GM18511 (cell line): ENCODE results near the gene HNRNPA3.
A peak's percentile ranks its signal among the peaks of the same experiment; 100 is the strongest.
"Not testable (repeated sequence)": the region's sequence is repeated elsewhere in the genome, so short reads cannot be mapped to it uniquely, and the experiment has no call there.

Source experiments
- ATAC-seq: cut with Tn5 transposase; IDR thresholded peaks from one replicate; pipeline ENCODE4 v1.9.1; 2021; ENCODE audit warnings: mild to moderate bottlenecking, moderate library complexity; ENCODE audit not compliant: unreplicated experiment

Gene HNRNPA3

GRCh38 chr2:177212106-177212890 lies at the start of gene HNRNPA3:
TSS of gene HNRNPA3 (plus strand) at chr2:177212794. CDS start at chr2:177212800, 6 bp downstream.
- peak; percentile 88 for ATAC-seq

- no peak for ATAC-seq
Measured at GRCh38 chr2:177164131-177164530, 48.5 kb upstream of the HNRNPA3 start.

DNA sequence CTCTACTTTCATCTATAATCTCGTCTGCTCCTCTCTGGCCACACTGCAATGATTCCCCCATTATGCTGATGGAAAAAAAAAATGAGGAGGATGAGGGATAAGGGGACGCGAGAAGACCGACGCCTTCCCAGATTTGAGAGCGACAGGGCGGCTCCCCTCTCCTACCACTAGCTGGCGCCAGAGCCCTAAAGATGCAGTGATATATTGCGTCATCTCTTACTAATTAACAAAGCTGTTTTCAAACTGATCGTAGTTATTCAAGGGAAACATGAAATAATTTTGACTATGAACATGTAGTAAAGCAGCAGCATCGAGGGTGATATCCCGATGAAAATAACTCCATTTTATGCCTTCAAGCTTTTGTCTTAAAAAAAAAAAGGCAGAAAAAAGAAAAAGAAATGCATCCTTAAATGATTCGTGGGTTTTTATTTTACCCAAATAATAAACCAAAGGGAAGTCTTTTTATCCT lies 48.0 kb upstream of the HNRNPA3 start:
- peak; percentile 63 for ATAC-seq

DNA sequence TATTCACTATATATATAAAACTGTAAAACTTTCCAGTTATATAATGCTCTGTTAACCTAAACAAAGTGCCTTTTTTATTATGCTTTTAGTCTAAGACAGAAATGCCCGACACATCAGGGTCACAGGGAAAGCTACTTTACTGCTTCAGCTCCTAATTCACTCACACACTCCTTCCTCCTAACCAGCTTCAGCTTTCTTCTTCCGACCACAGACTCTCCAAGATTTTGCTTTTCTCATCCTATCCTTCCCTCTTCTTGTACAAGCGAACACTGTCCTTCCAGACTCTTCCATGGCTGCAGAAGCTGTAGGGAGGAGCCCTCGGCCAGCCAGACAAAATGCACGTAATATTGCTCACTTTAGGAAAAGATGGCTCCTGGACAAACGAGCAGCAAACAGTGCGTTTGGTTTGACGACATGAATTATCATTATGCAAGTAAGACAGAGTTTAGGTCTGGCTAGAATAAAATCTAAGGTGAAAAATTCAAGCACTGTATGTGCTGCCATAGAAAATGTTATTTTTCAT lies 47.5 kb upstream of the HNRNPA3 start:
- ATAC-seq = no peak

- peak; percentile 56 for ATAC-seq
Measured at GRCh38 chr2:177165721-177166711, 46.6 kb upstream of the HNRNPA3 start.

DNA sequence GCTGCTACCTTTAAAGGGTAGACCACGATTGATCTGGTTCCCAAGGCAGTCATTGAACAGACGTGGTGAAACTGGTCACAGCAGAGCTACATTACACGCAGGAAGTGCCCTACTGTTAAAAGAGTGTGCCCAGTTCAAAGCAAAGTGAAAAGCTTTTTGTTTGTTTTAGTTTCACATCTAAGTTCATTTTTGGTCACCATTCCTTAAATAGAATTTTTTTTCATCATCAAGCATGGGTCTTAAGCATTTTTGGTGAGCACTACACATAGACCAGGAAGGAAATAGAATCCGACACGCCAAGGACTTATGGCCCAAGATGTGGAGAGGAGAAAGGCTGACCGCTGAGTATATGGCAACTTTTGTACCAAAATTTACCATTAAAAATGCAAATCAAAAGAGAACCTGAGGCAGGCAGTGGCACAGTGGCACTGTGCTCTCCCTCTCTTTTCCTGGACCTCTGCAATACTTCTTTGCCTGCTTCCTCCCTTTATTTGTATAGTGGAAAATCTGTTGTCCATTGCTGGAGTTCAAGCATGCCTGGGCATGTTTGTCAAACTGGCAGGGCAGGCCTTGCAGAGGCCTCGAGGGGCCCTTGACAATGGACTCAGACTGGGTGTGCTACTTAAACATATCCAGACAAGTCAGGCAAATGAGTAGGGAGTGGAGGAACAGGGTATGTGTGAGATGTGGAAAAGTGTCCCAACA lies 42.6 kb upstream of the HNRNPA3 start:
- ATAC-seq = peak; percentile 65

DNA sequence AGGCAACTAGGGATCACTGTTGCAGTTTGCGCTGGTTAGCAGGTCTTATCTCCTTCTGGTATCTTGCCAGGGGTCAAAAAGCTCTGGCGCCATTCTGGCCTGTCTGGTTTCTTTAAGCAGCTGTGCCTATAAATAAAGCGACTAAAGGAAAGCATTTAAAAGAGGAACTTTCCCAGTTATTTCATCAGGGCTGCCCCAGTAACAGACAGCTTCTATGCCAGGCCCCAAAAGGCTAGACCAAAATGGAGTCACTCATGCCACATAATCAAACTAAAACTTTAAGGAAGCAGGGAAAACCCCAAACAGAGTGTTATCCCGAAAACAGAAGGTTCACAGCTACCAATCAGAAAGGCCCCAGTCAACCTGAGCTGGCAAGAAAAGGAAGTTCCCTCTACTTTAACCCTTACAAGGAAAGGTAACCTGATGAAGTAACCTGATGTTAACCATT lies 41.2 kb upstream of the HNRNPA3 start:
- no peak for ATAC-seq

GRCh38 chr2:177172034-177172880 lies 40.3 kb upstream of the HNRNPA3 start:
- ATAC-seq = no peak

- ATAC-seq = no peak
Measured at GRCh38 chr2:177174486-177174885, 38.1 kb upstream of the HNRNPA3 start.

- ATAC-seq = no peak
Measured at GRCh38 chr2:177175917-177176668, 36.5 kb upstream of the HNRNPA3 start.

- ATAC-seq = no peak
Measured at GRCh38 chr2:177178797-177179196, 33.8 kb upstream of the HNRNPA3 start.

- no peak for ATAC-seq
Measured at GRCh38 chr2:177179227-177179626, 33.4 kb upstream of the HNRNPA3 start.

DNA sequence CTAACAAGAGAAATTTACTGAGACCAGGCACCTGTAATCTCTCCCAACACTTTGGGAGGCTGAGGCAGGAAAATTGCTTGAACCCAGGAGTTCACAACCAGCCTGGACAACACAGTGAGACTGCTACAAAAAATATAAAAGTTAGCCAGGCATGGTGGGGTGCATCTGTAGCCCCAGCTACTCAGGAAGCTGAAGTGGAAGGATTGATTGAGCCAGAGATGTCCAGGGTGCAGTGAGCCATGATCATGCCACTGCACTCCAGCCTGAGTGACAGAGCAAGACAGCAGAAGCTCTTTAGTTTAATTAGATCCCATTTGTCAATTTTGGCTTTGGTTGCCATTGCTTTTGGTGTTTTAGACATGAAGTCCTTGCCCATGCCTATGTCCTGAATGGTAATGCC lies 32.9 kb upstream of the HNRNPA3 start:
- ATAC-seq = not testable (repeated sequence)

- no peak for ATAC-seq
Measured at GRCh38 chr2:177180269-177181000, 32.2 kb upstream of the HNRNPA3 start.

DNA sequence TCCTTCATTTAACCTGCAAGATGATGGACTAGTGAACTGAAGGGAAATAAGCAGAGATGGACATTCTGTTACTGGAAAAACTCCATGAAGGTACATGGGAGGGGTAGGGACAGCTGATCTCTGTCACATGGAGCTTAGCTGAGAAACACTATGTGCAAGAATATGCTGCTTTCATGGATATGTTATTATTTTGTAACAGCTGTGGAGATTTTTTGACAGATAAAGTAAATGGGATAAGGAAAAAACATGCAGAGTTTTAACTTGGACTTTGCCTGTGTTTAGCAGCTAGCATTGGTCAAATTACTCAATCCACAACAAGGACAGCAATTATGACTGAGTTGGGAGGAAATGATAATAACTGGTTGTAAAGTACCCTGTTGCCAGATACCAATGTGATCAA lies 28.7 kb upstream of the HNRNPA3 start:
- no peak for ATAC-seq

- ATAC-seq = no peak
Measured at GRCh38 chr2:177184606-177185005, 28.0 kb upstream of the HNRNPA3 start.

- ATAC-seq = not testable (repeated sequence)
Measured at GRCh38 chr2:177186038-177186437, 26.6 kb upstream of the HNRNPA3 start.

DNA sequence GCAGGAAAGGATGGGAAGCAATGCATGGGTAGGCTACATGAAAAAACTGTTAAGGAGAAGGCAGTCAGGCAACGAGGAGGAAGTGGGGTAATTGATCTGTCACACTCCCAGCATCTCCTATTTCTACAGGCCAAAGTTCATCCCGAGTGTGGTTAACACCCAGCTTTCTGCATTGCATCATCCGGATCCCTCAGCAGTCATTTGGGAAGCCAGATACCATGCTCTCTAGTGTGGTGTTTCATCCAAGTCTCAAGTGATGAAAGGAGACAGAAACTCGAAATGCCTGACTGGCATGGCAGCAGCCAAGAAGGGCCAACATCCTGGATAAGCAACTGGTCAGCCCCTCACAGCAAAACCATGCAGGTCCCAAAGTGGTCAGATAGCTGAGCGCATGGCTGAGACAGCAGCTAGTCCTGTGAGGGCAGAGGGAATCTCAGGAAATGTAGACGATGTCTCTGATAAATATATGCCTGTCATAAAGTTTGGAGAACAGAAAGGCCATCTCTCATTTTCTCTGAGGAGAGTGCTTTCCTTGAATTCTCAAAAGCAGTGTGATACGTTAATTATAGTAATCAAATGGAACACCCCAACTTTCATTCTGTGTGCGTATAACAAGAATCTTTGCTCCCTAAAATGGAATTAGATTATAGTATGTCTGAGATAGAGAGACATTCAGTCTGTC lies 24.8 kb upstream of the HNRNPA3 start:
- no peak for ATAC-seq
